Measurements from ENCODE around the gene ATP8B4. TPM values are rescaled to one million over a fixed set of nuclear protein-coding genes. Genes with fewer than 3 reads are reported as not detected.

ATP8B4 gene
- polyA plus RNA-seq, 1 of the 3 experiments (the other 2 are of a cell fraction) = 0.03 TPM

DNA sequence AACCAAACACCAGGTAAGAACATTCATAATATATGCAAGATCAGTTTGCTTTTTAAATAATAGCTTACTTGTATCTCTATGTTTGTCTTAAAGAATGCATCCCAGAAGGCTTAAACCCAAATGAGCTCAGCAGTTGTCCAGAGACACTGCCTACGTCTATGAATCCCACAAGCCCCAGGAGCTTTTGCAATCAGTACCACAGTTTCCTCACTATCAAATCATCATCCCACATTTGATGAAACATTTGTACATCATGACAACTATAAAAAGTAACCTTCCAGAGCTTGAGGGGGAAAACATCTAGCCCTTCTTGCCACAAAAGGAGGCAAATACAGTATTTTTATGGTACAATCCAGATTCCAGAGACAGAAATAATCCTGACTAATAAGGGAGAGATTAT lies 63.7 kb downstream of the ATP8B4 start:
- H3K4me2 ChIP-seq = no peak overlapping the region
- no peaks in the 10 kb centered on the region for H3K79me2 ChIP-seq (ENCODE audit: insufficient read depth)
- no peaks in the 10 kb centered on the region for H3K36me3 ChIP-seq (replicated peaks in 1 of 2; ENCODE audit: control insufficient read depth in 1 of 2, insufficient read depth in 2 of 2, low read length in 1 of 2)
- no peaks in the 10 kb centered on the region for H3K27me3 ChIP-seq (ENCODE audit: insufficient read depth)
- H2AFZ ChIP-seq (ENCODE audit: low read depth) = no peak overlapping the region
- no peaks in the 10 kb centered on the region; a peak in 1 of 4 replicates for H3K4me1 ChIP-seq (ENCODE audit: control insufficient read depth in 1 of 2, insufficient read depth in 2 of 2, low read depth in 1 of 2, low read length in 1 of 2)
- H3K4me3 ChIP-seq (ENCODE audit: low read depth in 2 of 2, low read length in 1 of 2) = no peak overlapping the region
- no peak overlapping the region for H3K9ac ChIP-seq
- no peaks in the 10 kb centered on the region for H3F3A ChIP-seq (replicated peaks; ENCODE audit: insufficient read depth)
- H3K9me2 ChIP-seq = no peaks in the 10 kb centered on the region
- TF ChIP-seq YY1 (IDR thresholded peaks at IDR 0.05; ENCODE audit: low read depth) (no peak), EZH2phosphoT487 (IDR thresholded peaks at IDR 0.05; ENCODE audit: borderline replicate concordance, low read depth) (no peak), TCF12 (IDR thresholded peaks at IDR 0.05) (no peak), ELF1 (IDR thresholded peaks at IDR 0.05) (no peak), CHD2 (IDR thresholded peaks at IDR 0.05; ENCODE audit: low read length, partially characterized antibody) (no peak), FOXM1 (IDR thresholded peaks at IDR 0.05; ENCODE audit: low read depth) (no peak), SIN3A (IDR thresholded peaks at IDR 0.05; ENCODE audit: borderline replicate concordance, low read depth, low read length) (no peak), RCOR1 (IDR thresholded peaks at IDR 0.05; ENCODE audit: low read length) (no peak), RFX5 (IDR thresholded peaks at IDR 0.05; ENCODE audit: low read length) (no peak), JUND (IDR thresholded peaks at IDR 0.05) (no peak)
- TF ChIP-seq, protein P1, sequence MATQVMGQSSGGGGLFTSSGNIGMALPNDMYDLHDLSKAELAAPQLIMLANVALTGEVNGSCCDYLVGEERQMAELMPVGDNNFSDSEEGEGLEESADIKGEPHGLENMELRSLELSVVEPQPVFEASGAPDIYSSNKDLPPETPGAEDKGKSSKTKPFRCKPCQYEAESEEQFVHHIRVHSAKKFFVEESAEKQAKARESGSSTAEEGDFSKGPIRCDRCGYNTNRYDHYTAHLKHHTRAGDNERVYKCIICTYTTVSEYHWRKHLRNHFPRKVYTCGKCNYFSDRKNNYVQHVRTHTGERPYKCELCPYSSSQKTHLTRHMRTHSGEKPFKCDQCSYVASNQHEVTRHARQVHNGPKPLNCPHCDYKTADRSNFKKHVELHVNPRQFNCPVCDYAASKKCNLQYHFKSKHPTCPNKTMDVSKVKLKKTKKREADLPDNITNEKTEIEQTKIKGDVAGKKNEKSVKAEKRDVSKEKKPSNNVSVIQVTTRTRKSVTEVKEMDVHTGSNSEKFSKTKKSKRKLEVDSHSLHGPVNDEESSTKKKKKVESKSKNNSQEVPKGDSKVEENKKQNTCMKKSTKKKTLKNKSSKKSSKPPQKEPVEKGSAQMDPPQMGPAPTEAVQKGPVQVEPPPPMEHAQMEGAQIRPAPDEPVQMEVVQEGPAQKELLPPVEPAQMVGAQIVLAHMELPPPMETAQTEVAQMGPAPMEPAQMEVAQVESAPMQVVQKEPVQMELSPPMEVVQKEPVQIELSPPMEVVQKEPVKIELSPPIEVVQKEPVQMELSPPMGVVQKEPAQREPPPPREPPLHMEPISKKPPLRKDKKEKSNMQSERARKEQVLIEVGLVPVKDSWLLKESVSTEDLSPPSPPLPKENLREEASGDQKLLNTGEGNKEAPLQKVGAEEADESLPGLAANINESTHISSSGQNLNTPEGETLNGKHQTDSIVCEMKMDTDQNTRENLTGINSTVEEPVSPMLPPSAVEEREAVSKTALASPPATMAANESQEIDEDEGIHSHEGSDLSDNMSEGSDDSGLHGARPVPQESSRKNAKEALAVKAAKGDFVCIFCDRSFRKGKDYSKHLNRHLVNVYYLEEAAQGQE (IDR thresholded peaks at IDR 0.05; ENCODE audit: low read depth, low read length) = no peak
- TF ChIP-seq, protein P2, sequence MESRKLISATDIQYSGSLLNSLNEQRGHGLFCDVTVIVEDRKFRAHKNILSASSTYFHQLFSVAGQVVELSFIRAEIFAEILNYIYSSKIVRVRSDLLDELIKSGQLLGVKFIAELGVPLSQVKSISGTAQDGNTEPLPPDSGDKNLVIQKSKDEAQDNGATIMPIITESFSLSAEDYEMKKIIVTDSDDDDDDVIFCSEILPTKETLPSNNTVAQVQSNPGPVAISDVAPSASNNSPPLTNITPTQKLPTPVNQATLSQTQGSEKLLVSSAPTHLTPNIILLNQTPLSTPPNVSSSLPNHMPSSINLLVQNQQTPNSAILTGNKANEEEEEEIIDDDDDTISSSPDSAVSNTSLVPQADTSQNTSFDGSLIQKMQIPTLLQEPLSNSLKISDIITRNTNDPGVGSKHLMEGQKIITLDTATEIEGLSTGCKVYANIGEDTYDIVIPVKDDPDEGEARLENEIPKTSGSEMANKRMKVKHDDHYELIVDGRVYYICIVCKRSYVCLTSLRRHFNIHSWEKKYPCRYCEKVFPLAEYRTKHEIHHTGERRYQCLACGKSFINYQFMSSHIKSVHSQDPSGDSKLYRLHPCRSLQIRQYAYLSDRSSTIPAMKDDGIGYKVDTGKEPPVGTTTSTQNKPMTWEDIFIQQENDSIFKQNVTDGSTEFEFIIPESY (IDR thresholded peaks at IDR 0.05; ENCODE audit: borderline replicate concordance, low read depth) = no peak
- TF ChIP-seq, protein P3, sequence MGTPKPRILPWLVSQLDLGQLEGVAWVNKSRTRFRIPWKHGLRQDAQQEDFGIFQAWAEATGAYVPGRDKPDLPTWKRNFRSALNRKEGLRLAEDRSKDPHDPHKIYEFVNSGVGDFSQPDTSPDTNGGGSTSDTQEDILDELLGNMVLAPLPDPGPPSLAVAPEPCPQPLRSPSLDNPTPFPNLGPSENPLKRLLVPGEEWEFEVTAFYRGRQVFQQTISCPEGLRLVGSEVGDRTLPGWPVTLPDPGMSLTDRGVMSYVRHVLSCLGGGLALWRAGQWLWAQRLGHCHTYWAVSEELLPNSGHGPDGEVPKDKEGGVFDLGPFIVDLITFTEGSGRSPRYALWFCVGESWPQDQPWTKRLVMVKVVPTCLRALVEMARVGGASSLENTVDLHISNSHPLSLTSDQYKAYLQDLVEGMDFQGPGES (IDR thresholded peaks at IDR 0.05; ENCODE audit: low read depth, low read length) = no peak
- CTCF ChIA-PET = interaction anchor here (1.0 to 2.3 kb wide), 4 partner anchors 9 to 1193 kb away, joined by 4 to 11 read pairs (median 4); no protein-coding TSS in a partner anchor
- H4K20me1 ChIP-seq (ENCODE audit: insufficient read depth) = no peaks in the 10 kb centered on the region
- POLR2A ChIA-PET = no interaction called here
- 46% methylated on average over 1 of the region's 1 CpG for WGBS (ENCODE audit: low lambda C conversion rate)
- no peak overlapping the region for H3K27ac ChIP-seq (ENCODE audit: low read depth in 2 of 2, low read length in 1 of 2)
- no peaks in the 10 kb centered on the region for H3K9me3 ChIP-seq
- no peak for DNase-seq

All from SK-N-SH (cell line).